Neural progenitor cell (in vitro differentiated cells): ENCODE data around the gene IFI27L2. TPM values are rescaled to one million over a fixed set of nuclear protein-coding genes. Genes with fewer than 3 reads are reported as not detected.
"Not testable (repeated sequence)": the region's sequence is repeated elsewhere in the genome, so short reads cannot be mapped to it uniquely, and the experiment has no call there.

Source experiments
- DNase-seq: peaks from one replicate; pipeline ENCODE4 v3.0.0-alpha.2; 2016; ENCODE audit warnings: low spot score
- H2AFZ ChIP-seq: fragments of 200-600 bp; sonication (generic); replicated peaks from 2 replicates; pipeline ENCODE4 v1.6.1; 2016; ENCODE audit warnings: antibody characterized with exemption
- H3F3A ChIP-seq: fragments of 200-600 bp; sonication (generic); 2 replicates; pipeline ENCODE4 v1.6.1; 2016; ENCODE audit warnings: antibody characterized with exemption, low read depth
- H3K27ac ChIP-seq: fragments of 200-600 bp; sonication (generic); 2 replicates; pipeline ENCODE4 v1.5.1; 2016; ENCODE audit warnings: mild to moderate bottlenecking
- H3K27me3 ChIP-seq: fragments of 200-600 bp; sonication (generic); 2 replicates; pipeline ENCODE4 v1.6.1; 2016; ENCODE audit warnings: mild to moderate bottlenecking, moderate library complexity
- H3K36me3 ChIP-seq: fragments of 200-600 bp; sonication (generic); 2 replicates; pipeline ENCODE4 v1.5.1; 2016
- H3K4me1 ChIP-seq: fragments of 200-600 bp; sonication (generic); 2 replicates; pipeline ENCODE4 v1.6.1; 2016; ENCODE audit warnings: mixed run types
- H3K4me2 ChIP-seq: fragments of 200-600 bp; sonication (generic); 2 replicates; pipeline ENCODE4 v1.6.1; 2016
- H3K4me3 ChIP-seq: fragments of 200-600 bp; sonication (generic); 2 replicates; pipeline ENCODE4 v1.5.1; 2016
- H3K79me2 ChIP-seq: fragments of 200-600 bp; sonication (generic); 2 replicates; pipeline ENCODE4 v1.6.1; 2016; ENCODE audit warnings: low read depth
- H3K9ac ChIP-seq: fragments of 200-600 bp; sonication (generic); 2 replicates; pipeline ENCODE4 v1.6.1; 2016
- H3K9me3 ChIP-seq: fragments of 200-600 bp; sonication (generic); 2 replicates; pipeline ENCODE4 v1.5.1; 2016; ENCODE audit warnings: low read depth
- H4K20me1 ChIP-seq: fragments of 200-600 bp; sonication (generic); 2 replicates; pipeline ENCODE4 v1.6.1; 2016; ENCODE audit warnings: low read depth
- H3K27ac Mint-ChIP-seq: 3 replicates; pipeline ENCODE4 v1.8.0; 2021; ENCODE audit warnings: mixed read lengths
- H3K27me3 Mint-ChIP-seq: 2 replicates; pipeline ENCODE4 v1.8.0; 2022; ENCODE audit warnings: low read depth, mild to moderate bottlenecking, inconsistent platforms, moderate library complexity, mixed read lengths; ENCODE audit not compliant: insufficient read depth
- H3K36me3 Mint-ChIP-seq: 3 replicates; pipeline ENCODE4 v1.8.0; 2021; ENCODE audit warnings: mixed read lengths
- H3K4me1 Mint-ChIP-seq: 3 replicates; pipeline ENCODE4 v1.8.0; 2021; ENCODE audit warnings: mixed read lengths
- H3K4me3 Mint-ChIP-seq: 3 replicates; pipeline ENCODE4 v1.8.0; 2021; ENCODE audit warnings: mild to moderate bottlenecking, moderate library complexity, mixed read lengths
- H3K9me3 Mint-ChIP-seq: 3 replicates; pipeline ENCODE4 v1.8.0; 2020; ENCODE audit warnings: mixed read lengths
- EZH2 ChIP-seq: fragments of 200-600 bp; sonication (generic); IDR thresholded peaks from 2 replicates; pipeline ENCODE4 v1.6.1; 2017; ENCODE audit warnings: antibody characterized with exemption, mild to moderate bottlenecking, moderate library complexity
- EZH2phosphoT487 ChIP-seq: fragments of 200-600 bp; sonication (generic); IDR thresholded peaks from 2 replicates; pipeline ENCODE4 v1.6.1; 2017; ENCODE audit warnings: antibody characterized with exemption
- total RNA-seq: library from RNA; depleted of rRNA; stranded (reverse); fragments of >200 nt; gene quantifications from 2 replicates; pipeline ENCODE4 v1.2.3, GENCODE V29; 2015; ENCODE audit warnings: low replicate concordance
- TF ChIP-seq, protein P1 (sequence below): fragments of 200-600 bp; sonication (generic); IDR thresholded peaks from 2 replicates; pipeline ENCODE4 v1.5.1; 2017; ENCODE audit warnings: antibody characterized with exemption, mild to moderate bottlenecking

Gene IFI27L2
- total RNA-seq, 1 donor from 2014 or later = 24.7 TPM

DNA sequence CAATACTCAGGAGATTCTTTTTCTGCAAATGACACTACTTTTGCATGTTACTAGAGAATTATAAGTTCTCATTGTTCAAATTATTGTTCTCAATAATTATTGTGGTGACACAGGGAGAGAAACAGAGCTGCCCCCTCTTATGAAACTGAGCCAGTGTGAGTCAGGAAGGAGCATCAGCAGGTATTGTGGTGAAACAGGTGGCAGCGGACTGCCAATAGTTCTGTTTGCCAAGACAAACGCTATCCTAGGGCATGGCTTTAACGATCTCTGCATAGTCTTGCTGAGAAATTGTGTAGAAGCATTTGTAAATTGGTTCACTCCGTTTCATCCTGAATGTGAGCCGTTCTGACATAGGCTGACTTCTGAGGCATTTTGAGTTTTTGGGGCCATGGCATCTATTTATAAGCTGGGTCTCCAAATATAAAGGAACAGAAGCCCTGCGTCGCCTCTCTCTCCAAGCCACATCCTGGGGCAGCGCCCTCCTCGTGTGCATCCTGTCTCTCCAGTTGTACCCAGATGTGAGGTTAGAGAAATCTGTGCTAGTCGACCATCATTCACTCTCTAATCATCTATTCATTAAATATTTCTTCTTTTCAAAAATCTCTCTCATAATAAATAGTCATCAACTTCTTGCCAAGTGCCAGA, 29.0 kb upstream of the IFI27L2 start:
- Histone ChIP-seq H3K4me1 (peaks cover 1% of the 10 kb centered on the region), H3K27ac (no peak overlapping the region), H4K20me1 (no peaks in the 10 kb centered on the region), H3F3A (no peaks in the 10 kb centered on the region), H3K79me2 (no peaks in the 10 kb centered on the region), H2AFZ (no peak overlapping the region), H3K4me3 (no peak overlapping the region), H3K9ac (no peak overlapping the region), H3K27me3 (no peaks in the 10 kb centered on the region), H3K36me3 (no peaks in the 10 kb centered on the region), H3K9me3 (no peaks in the 10 kb centered on the region), H3K4me2 (no peak overlapping the region)
- Mint-ChIP-seq H3K27ac (no peak overlapping the region), H3K36me3 (peaks cover 4% of the 10 kb centered on the region), H3K27me3 (peaks cover 5% of the 10 kb centered on the region), H3K4me1 (peaks cover 25% of the 10 kb centered on the region), H3K9me3 (peaks cover 14% of the 10 kb centered on the region), H3K4me3 (no peak overlapping the region)
- DNase-seq = no peak
- TF ChIP-seq, protein P1, sequence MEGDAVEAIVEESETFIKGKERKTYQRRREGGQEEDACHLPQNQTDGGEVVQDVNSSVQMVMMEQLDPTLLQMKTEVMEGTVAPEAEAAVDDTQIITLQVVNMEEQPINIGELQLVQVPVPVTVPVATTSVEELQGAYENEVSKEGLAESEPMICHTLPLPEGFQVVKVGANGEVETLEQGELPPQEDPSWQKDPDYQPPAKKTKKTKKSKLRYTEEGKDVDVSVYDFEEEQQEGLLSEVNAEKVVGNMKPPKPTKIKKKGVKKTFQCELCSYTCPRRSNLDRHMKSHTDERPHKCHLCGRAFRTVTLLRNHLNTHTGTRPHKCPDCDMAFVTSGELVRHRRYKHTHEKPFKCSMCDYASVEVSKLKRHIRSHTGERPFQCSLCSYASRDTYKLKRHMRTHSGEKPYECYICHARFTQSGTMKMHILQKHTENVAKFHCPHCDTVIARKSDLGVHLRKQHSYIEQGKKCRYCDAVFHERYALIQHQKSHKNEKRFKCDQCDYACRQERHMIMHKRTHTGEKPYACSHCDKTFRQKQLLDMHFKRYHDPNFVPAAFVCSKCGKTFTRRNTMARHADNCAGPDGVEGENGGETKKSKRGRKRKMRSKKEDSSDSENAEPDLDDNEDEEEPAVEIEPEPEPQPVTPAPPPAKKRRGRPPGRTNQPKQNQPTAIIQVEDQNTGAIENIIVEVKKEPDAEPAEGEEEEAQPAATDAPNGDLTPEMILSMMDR = no peak
- TF ChIP-seq EZH2phosphoT487 = no peak
- TF ChIP-seq EZH2 = no peak

DNA sequence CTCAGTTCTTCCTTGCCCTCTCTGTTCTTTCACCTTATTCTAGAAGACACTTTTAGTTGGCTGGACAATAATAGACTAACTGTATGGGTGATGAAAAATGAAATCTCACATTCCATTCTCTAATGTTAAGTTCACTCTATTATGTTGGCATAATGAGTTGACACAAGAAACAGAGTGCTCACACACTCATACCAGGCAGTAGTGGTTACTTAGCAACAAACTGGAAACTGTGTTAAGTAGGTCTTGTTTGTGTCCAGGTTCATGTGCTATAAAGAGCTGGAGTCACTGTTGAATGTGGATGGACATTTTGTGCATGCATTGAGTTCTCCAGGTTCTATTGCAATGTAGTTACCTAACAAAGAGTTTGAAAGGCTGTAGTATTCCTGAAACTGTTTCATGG, 27.8 kb upstream of the IFI27L2 start:
- H3F3A ChIP-seq = no peaks in the 10 kb centered on the region
- H3K36me3 Mint-ChIP-seq = peaks cover 4% of the 10 kb centered on the region
- no peaks in the 10 kb centered on the region for H3K27me3 ChIP-seq
- H3K27me3 Mint-ChIP-seq = peaks cover 5% of the 10 kb centered on the region
- no peaks in the 10 kb centered on the region for H3K79me2 ChIP-seq
- no peak overlapping the region for H3K4me2 ChIP-seq
- no peaks in the 10 kb centered on the region for H3K36me3 ChIP-seq
- no peak overlapping the region for H3K4me3 Mint-ChIP-seq
- no peaks in the 10 kb centered on the region for H3K9me3 ChIP-seq
- TF ChIP-seq, protein P1 = no peak
- no peak for TF ChIP-seq EZH2phosphoT487
- no peak for TF ChIP-seq EZH2
- H4K20me1 ChIP-seq = no peaks in the 10 kb centered on the region
- H3K9ac ChIP-seq = no peak overlapping the region
- H3K9me3 Mint-ChIP-seq = peaks cover 14% of the 10 kb centered on the region
- DNase-seq = no peak
- H3K27ac Mint-ChIP-seq = no peak overlapping the region
- H3K4me3 ChIP-seq = no peak overlapping the region
- H3K27ac ChIP-seq = no peak overlapping the region
- no peaks in the 10 kb centered on the region for H3K4me1 ChIP-seq
- no peak overlapping the region for H2AFZ ChIP-seq
- H3K4me1 Mint-ChIP-seq = peaks cover 21% of the 10 kb centered on the region

DNA sequence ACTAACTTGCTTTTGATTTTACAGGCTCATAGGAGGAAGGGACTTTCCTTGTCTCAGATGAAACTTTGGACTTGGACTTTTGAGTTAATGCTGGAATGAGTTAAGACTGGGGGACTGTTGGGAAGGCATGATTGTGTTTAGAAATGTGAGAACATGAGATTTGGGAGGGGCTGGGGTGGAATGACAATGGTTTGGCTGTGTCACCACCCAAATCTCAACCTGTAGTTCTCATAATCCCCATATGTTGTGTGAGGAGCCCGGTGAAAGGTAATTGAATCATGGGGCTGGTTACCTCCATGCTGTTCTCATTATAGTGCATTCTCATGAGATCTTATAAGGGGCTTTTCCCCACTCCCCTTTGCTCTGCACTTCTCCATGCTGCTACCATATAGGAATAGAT, 26.7 kb upstream of the IFI27L2 start:
- H2AFZ ChIP-seq, H3K9me3 ChIP-seq, H3K36me3 ChIP-seq, H3K4me1 ChIP-seq, H4K20me1 ChIP-seq, H3F3A ChIP-seq, H3K4me3 ChIP-seq, H3K4me2 ChIP-seq, H3K27ac Mint-ChIP-seq, H3K9ac ChIP-seq, H3K27me3 ChIP-seq, H3K36me3 Mint-ChIP-seq, H3K27me3 Mint-ChIP-seq, H3K27ac ChIP-seq, H3K4me3 Mint-ChIP-seq, H3K79me2 ChIP-seq, DNase-seq: not testable (repeated sequence)
- Mint-ChIP-seq H3K4me1 (peaks cover 18% of the 10 kb centered on the region), H3K9me3 (peaks cover 14% of the 10 kb centered on the region)

DNA sequence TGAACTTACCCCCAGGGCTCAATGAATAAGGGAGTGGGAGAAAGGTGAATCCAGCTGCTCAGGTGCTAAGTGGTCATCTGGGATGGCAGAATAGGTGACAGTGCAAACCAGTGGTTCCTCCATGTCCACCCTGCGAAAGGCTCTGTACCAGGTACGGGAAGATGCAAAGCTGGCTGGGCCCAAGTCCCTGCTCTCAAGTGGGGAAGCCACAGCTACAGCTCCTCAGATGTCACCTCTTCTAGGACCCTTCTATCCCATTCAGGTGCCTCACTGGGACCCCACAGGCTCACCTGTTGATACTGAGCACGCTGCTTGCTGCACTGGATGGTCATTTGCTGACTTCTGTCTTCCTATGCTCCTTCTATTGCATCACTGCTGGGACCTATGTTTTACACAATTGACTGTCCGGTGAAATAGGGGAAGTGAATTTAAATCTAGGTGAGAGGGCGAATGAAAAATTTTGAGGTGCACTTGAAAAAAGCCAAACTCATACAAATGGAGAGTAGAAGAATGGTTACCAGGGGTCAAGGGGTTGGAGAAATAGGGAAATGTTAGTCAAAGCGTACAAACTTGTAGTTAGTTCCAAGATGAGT, 24.4 kb upstream of the IFI27L2 start:
- peaks cover 5% of the 10 kb centered on the region for H3K27me3 Mint-ChIP-seq
- H3K9ac ChIP-seq = no peak overlapping the region
- no peak overlapping the region for H3K4me3 Mint-ChIP-seq
- no peak overlapping the region for H3K4me3 ChIP-seq
- DNase-seq = no peak
- H3K4me2 ChIP-seq = no peak overlapping the region
- no peaks in the 10 kb centered on the region for H3K4me1 ChIP-seq
- no peak overlapping the region for H3K27ac ChIP-seq
- H2AFZ ChIP-seq = no peak overlapping the region
- H3K9me3 ChIP-seq = no peaks in the 10 kb centered on the region
- H3K9me3 Mint-ChIP-seq = peaks cover 16% of the 10 kb centered on the region
- no peaks in the 10 kb centered on the region for H4K20me1 ChIP-seq
- no peaks in the 10 kb centered on the region for H3F3A ChIP-seq
- H3K27me3 ChIP-seq = no peaks in the 10 kb centered on the region
- H3K4me1 Mint-ChIP-seq = peaks cover 18% of the 10 kb centered on the region
- TF ChIP-seq EZH2 = no peak
- no peak for TF ChIP-seq EZH2phosphoT487
- TF ChIP-seq, protein P1 = no peak
- H3K79me2 ChIP-seq = no peaks in the 10 kb centered on the region
- no peak overlapping the region for H3K27ac Mint-ChIP-seq
- H3K36me3 Mint-ChIP-seq = peaks cover 4% of the 10 kb centered on the region
- no peaks in the 10 kb centered on the region for H3K36me3 ChIP-seq
